ENCODE results near the gene NUDT7.

The NUDT7 gene

GRCh38 chr16:77782694-77783093 is 60.4 kb downstream of the NUDT7 start:
- DNase-seq = no peak

- DNase-seq = no peak
Observed at GRCh38 chr16:77784441-77785372, 62.4 kb downstream of the NUDT7 start.

DNA sequence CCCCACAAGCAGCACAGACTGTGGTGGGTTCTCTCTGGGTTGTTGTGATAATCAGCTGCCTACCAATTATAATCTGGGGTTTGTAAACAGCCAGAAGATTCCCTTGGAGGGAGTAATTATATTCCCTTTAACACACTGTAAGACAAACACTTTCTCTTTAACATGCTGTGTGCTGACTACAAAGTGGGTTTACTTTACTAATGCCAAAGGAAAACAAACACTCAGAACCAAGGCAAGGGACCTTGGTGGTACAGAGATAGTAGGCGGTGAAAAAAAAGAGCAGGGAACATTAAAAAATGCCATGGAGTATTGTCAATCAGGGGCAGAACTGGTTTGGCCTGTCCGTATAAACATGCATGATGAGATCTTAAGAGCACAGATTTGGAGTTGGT is 63.1 kb downstream of the NUDT7 start:
- no peak for DNase-seq

- no peak for DNase-seq
Observed at GRCh38 chr16:77786186-77786847, 64.0 kb downstream of the NUDT7 start.

DNA sequence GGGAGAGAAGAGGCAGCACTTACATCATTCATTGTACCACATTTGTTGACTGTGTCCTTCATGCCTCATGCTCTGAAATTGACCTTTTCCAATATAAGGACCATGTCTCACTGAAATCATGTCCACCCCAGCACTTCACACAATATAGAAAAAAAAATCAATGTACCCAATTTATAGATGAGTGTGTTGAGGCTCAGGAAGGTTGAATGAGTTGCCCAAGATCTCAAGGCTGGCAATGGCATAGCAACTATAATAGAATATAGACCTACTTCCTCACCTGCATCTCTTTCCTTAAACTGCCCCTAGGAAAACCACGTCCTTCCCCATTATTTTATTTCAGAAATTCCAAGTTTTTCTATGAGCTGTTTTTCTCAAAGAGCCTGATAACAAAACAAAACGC is 65.1 kb downstream of the NUDT7 start:
- DNase-seq = no peak

DNA sequence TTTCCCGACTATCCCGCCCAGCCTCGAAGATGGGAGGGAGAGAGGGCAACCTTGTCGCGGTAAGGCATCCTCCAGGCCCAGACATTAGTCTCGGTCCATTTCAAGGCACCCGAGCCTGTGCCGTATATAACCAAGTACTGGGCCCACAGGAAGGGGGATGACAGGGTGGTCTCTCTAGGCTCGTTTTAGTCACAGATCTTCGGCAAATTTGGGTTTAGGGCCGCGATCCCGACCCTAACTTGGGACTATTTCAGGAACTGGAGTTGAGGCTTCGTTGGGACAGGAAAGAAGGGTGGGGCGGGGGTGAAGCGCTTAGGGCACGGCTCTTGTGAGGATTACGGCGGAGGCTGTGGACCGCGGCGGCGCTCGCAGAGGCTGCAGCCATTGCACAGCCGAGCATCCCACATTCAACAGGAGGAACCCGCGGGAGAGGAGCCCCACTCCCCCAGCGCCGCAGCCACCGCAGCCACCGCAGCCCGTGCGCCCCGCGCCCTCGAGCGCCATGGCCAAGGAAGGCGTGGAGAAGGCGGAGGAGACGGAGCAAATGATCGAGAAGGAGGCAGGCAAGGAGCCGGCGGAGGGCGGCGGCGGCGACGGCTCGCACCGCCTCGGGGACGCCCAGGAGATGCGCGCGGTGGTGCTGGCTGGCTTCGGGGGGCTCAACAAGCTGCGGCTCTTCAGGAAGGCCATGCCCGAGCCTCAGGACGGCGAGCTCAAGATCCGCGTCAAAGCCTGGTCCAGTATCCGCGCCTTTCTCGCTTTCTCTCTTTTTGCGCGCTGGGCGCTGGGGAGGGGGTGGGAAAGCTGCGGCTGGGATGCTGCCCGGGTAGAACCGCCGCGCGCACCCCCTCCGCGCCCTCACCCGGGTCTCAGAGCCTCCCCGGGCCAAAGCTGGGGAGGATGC is 66.1 kb downstream of the NUDT7 start, which contains the start of gene VAT1L:
Gene VAT1L (plus strand): TSS at position 384 of the 904 bp plus-strand sequence. CDS start 119 bp downstream, at position 503.
- peak; percentile 14 to 15 for DNase-seq

GRCh38 chr16:77789085-77790008 is 67.0 kb downstream of the NUDT7 start:
- peak in 1 of 2 experiments; percentile 0 for DNase-seq

- no peak for DNase-seq
Observed at GRCh38 chr16:77790009-77790372, 67.7 kb downstream of the NUDT7 start.

DNA sequence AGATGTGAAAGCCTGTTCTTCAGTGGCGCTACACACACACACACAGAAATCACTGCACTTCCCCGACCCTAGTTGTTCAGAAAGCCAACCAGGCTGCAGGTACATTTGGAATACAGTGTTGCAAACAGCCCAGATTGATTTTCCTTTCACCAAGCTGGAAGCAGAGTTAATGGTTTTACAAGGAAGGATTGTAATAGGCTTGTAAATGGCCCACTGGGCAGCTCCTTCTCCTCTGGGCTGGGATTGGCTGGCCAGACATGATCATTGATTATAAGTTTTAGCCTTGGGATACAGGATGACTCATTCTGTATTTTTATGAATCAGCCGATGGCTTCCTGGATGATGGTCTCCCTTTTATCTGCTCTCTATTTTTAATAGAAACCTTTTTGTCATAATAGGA is 68.6 kb downstream of the NUDT7 start:
- DNase-seq = no peak

Data from activated CD4-positive, alpha-beta T cell treated with anti-CD3 and anti-CD28 coated beads, Interleukin-2, amount 50 U/mL, for 48 hours (primary cell).